Endothelial cell of umbilical vein (primary cell): ENCODE measurements around the gene LOXHD1.

ENCODE experiments used
- EZH2 ChIP-seq: IDR thresholded peaks from 2 replicates; pipeline ENCODE4 v1.6.1; 2012; ENCODE audit warnings: borderline replicate concordance, low read depth, mild to moderate bottlenecking, moderate library complexity, low read length, inconsistent platforms; ENCODE audit not compliant: severe bottlenecking
- FOS ChIP-seq: IDR thresholded peaks from 2 replicates; pipeline ENCODE4 v1.6.1; 2011; ENCODE audit warnings: mild to moderate bottlenecking, low read length, moderate library complexity, borderline replicate concordance; ENCODE audit not compliant: insufficient read depth
- GATA2 ChIP-seq: IDR thresholded peaks from 2 replicates; pipeline ENCODE4 v1.7.0; 2011; ENCODE audit warnings: low read depth, mild to moderate bottlenecking, moderate library complexity, mixed read lengths, low read length; ENCODE audit not compliant: insufficient read length, insufficient read depth
- JUN ChIP-seq: IDR thresholded peaks from 2 replicates; pipeline ENCODE4 v1.6.1; 2011; ENCODE audit warnings: borderline replicate concordance, low read depth; ENCODE audit not compliant: insufficient read length, insufficient read depth
- MAX ChIP-seq: IDR thresholded peaks from 2 replicates; pipeline ENCODE4 v1.6.1; 2011; ENCODE audit not compliant: insufficient read depth, insufficient read length
- POLR2A ChIP-seq: IDR thresholded peaks from 2 replicates; pipeline ENCODE4 v1.6.1; 2012; ENCODE audit warnings: low read depth, mild to moderate bottlenecking, control low read depth, low read length
- POLR2AphosphoS5 ChIP-seq: IDR thresholded peaks from 2 replicates; pipeline ENCODE4 v1.6.1; 2012; ENCODE audit warnings: low read depth, mild to moderate bottlenecking, control low read depth, low read length, moderate library complexity; ENCODE audit not compliant: insufficient read depth
- TF ChIP-seq, protein P1 (sequence below), 2 donors: IDR thresholded peaks; 1 replicate in 1 of 2; 2 replicates in 1 of 2; pipeline ENCODE4 v1.5.1; 2011; ENCODE audit warnings: low read length in 2 of 2, mild to moderate bottlenecking in 2 of 2, moderate library complexity in 2 of 2, control low read depth in 1 of 2, inconsistent platforms in 1 of 2, low read depth in 1 of 2; ENCODE audit not compliant: insufficient read depth in 1 of 2; ENCODE audit errors: extremely low read depth in 1 of 2

DNA sequence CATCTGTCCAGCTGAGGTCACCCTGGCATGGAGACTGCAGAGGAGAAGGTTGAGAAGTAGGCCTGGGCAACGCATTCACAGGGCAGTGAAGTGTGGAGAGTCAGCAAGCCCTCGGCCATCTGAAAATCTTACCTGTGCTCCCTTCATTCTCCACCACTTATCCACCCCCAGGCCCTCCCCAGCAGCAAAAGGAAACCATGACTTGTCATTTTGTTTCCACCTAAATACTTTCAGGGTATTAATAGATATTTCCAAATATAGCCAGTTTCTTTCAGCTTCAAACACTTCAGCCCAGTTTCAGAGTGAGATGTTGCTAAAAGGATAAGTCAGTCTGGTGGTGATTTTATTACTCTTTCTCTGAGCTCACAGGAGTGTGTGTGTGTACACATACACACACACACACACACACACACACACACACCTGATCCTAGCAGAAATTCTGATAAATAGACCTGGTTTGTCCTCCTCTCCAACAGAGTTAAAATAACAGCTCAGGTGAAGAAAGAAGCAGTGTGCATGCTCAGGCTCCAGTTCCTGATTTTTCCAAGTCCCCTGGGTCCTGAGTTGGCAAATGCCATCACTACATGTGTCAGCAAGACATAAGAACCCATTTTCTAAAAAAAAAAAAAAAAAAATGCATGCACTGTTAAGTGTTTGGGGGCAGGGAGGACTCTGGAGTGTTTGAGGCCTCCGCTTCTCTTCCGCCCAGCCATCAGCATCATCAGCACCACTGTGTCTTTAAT, 82.8 kb downstream of the LOXHD1 start:
- TF ChIP-seq POLR2A (no peak), EZH2 (no peak), MAX (no peak), GATA2 (no peak), POLR2AphosphoS5 (no peak), JUN (no peak), FOS (no peak)
- TF ChIP-seq, protein P1, sequence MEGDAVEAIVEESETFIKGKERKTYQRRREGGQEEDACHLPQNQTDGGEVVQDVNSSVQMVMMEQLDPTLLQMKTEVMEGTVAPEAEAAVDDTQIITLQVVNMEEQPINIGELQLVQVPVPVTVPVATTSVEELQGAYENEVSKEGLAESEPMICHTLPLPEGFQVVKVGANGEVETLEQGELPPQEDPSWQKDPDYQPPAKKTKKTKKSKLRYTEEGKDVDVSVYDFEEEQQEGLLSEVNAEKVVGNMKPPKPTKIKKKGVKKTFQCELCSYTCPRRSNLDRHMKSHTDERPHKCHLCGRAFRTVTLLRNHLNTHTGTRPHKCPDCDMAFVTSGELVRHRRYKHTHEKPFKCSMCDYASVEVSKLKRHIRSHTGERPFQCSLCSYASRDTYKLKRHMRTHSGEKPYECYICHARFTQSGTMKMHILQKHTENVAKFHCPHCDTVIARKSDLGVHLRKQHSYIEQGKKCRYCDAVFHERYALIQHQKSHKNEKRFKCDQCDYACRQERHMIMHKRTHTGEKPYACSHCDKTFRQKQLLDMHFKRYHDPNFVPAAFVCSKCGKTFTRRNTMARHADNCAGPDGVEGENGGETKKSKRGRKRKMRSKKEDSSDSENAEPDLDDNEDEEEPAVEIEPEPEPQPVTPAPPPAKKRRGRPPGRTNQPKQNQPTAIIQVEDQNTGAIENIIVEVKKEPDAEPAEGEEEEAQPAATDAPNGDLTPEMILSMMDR (IDR thresholded peaks at IDR 0.05; ENCODE audit: extremely low read depth in 1 of 2, insufficient read depth in 1 of 2, low read depth in 1 of 2, low read length in 2 of 2): no peak
